ENCODE results near the gene SPINT3. TPM values are rescaled to one million over a fixed set of nuclear protein-coding genes. Genes with fewer than 3 reads are reported as not detected.
"Not testable (repeated sequence)": the region's sequence is repeated elsewhere in the genome, so short reads cannot be mapped to it uniquely, and the experiment has no call there.

SPINT3 gene
- total RNA-seq, 1 experiment from 2014 or later, result not detected

- DNase-seq (ENCODE audit: low read depth), result no peak
These were observed 12.9 kb downstream of the SPINT3 start for GRCh38 chr20:45502561-45502960.

DNA sequence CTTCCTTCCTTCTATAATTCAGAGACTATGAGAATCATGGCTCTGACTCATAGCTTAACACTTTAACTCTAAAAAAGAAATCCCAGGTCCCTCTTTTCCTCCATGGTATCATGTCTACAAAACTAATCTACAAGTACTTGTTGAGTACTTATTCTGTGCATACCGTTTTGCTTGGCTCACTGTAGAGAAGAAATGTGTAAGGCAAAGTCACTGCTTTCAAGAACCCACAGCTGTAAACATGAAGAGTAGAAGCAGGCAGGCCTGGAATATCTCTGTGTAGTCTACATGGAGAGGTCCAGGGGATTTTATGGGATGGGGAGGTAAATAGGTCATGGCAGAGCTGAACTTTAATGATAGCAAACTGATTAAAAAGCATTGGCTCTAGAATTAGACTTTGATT lies 13.8 kb downstream of the SPINT3 start:
- no peak for DNase-seq (ENCODE audit: low read depth)

GRCh38 chr20:45500022-45500421 lies 15.4 kb downstream of the SPINT3 start:
- no peak for DNase-seq (ENCODE audit: low read depth)

GRCh38 chr20:45497971-45498494 lies 17.4 kb downstream of the SPINT3 start:
- DNase-seq (ENCODE audit: low read depth), result no peak

DNA sequence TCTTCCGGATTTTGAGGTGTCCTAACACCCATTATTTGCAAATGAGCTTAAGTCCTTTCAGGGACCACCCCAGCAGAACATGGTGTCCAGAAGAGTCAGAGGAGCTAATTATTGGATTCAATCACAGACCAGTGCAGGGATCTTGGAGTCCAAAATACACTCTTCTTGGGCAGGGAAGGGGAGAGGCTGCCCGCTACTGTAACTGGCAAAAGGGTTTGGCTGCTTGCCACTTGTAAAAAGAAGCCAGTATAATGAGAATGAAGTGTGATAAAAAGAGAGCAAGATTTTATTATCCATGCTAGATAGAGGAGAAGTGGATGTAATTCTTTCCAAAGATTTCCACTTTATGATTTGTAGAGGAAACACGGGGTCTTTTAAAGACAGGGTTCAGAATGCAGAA lies 19.3 kb downstream of the SPINT3 start:
- DNase-seq (ENCODE audit: low read depth), result no peak

DNA sequence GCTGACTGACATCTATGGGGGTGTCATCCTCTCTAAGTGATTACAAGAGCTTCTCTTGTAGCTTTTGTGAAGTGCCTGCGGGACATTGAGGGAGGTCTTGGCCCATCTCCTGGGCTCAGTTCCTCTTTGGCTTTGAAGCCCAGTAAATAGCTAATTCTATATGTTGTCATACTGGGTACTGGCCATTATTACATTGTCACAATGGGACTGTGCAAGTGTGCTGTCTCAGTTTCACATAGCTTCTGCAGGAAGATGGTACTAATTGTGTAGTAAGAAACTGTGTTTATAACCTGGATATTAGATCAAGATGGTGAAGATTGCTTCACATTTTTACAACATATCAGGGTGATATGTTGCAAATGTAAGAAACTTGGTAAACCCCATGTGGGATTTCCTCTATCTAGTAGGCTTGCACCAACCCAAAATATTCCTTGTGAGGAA lies 19.9 kb downstream of the SPINT3 start:
- DNase-seq (ENCODE audit: low read depth), result no peak

DNA sequence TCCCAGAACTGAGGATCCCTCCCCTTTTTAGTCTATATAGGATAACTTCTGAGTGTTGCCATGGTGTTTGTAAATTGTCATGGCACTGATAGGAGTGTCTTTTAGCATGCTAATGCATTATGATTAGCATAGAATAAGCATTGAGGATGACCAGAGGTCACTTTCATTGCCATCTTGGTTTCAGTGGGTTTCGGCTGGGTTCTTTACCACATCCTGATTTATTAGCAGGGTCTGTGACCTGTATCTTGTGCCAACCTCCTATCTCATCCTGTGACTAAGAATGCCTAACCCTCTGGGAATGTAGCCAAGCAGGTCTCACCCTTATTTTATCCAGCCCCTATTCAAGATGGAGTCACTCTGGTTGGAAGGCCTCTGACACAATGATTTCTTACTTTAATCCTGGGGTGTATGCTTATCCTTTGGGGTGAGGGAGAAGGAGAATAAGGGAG lies 26.3 kb downstream of the SPINT3 start:
- DNase-seq (ENCODE audit: low read depth), result peak; percentile 90

GRCh38 chr20:45487231-45487635 lies 28.2 kb downstream of the SPINT3 start:
- no peak for DNase-seq (ENCODE audit: low read depth)

DNA sequence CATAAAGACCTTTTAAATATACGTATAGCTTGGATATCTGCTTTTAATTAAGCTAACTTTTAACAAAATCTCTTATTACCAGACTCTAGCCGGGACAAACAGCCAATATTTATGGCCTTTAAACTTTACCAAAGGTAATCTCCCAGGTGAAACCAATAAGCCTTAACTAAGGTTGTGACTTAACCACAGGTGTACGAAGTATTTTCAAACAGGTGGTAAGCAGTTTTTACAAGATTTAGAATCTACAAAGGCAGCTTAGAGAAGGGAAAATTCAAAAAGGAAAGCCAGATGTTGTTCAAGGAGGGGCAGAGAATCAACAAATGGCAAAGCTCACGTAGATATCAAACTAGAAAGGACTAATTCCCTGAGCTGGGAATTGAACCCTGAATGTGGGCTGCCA lies 30.0 kb downstream of the SPINT3 start:
- DNase-seq (ENCODE audit: low read depth), result no peak

DNA sequence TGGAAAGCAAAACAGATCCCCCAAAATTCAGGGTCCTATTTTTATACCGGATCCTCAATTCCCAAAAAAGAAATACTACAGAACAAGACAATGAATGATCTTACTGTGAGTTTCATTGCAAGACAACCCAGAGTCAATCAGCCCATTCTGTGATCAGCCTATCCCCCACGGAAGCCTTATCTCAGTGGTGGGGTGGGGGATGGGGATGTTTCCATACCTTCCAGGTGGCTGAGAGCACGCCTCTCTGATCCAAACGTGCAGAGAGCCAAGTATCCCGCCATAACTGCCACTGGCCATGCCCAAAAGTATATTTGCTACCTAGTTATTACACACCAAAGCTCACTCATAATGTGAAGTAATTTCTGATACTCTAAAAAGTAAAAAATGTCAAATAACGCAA lies 30.7 kb downstream of the SPINT3 start:
- no peak for DNase-seq (ENCODE audit: low read depth)

GRCh38 chr20:45479822-45480221 lies 35.6 kb downstream of the SPINT3 start:
- no peak for DNase-seq (ENCODE audit: low read depth)

DNA sequence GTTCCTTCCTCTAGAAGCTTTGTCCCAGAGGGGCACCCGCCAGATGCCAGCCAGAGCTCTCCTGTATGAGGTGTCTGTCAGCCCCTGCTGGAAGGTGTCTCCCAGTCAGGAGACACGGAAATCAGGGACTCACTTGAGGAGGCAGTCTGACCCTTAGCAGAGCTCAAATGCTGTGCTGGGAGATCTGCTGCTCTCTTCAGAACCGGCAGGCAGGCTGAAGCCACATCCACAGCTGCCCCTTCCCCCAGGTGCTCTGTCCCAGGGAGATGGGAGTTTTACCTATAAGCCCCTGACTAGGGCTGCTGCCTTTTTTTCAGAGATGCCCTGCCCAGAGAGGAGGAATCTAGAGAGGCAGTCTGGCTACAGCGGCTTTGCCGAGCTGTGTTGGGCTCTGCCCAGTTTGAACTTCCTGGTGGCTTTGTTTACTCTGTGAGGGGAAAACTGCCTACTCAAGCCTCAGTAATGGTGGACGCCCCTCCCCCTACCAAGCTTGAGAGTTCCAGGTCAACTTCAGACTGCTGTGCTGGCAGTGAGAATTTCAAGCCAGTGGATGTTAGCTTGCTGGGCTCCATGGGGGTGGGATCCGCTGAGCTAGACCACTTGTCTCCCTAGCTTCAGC lies 37.8 kb downstream of the SPINT3 start:
- DNase-seq (ENCODE audit: low read depth), result not testable (repeated sequence)

DNA sequence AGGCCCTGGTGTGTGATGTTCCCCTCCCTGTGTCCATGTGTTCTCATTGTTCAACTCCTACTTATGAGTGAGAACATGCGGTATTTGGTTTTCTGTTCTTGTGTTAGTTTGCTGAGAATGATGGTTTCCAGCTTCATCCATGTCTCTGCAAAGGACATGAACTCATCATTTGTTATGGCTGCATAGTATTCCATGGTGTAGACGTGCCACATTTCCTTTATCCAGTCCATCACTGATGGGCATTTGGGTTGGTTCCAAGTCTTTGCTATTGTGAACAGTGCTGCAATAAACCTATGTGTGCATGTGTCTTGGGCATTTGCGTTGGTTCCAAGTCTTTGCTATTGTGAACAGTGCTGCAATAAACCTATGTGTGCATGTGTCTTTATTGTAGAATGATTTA lies 43.1 kb downstream of the SPINT3 start:
- not testable (repeated sequence) for DNase-seq (ENCODE audit: low read depth)

GRCh38 chr20:45470937-45471336 lies 44.5 kb downstream of the SPINT3 start:
- no peak for DNase-seq (ENCODE audit: low read depth)

- DNase-seq (ENCODE audit: low read depth), result peak; percentile 32
These were observed 45.0 kb downstream of the SPINT3 start for GRCh38 chr20:45470262-45470931.

GRCh38 chr20:45469336-45470261 lies 45.8 kb downstream of the SPINT3 start, which contains the start of gene WFDC2:
Gene WFDC2, plus strand, starts transcription at chr20:45469753. Its CDS starts 29 bp downstream, at chr20:45469782.
- no peak for DNase-seq (ENCODE audit: low read depth)

DNA sequence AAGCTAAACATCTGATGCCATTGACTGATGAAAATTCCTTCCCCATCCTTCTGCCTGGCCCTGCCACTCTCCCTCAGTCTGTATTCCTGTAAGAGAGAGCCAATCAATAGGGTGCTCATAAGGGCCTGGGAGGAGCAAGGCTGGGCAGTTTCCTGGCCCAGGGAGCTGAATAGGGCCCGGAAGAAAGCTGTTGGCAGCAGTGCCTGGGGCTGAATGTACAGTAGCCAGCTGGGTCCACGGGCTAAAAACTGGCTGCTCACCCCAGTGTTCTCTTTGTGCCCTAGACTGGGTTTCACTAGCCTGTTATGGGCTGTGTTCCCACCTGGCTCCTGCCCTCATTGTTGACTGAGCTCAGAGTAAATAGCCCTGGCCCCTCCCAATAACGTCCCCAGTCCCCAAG lies 47.6 kb downstream of the SPINT3 start:
- DNase-seq (ENCODE audit: low read depth), result no peak

- no peak for DNase-seq (ENCODE audit: low read depth)
These were observed 48.2 kb downstream of the SPINT3 start for GRCh38 chr20:45467172-45467571.

DNA sequence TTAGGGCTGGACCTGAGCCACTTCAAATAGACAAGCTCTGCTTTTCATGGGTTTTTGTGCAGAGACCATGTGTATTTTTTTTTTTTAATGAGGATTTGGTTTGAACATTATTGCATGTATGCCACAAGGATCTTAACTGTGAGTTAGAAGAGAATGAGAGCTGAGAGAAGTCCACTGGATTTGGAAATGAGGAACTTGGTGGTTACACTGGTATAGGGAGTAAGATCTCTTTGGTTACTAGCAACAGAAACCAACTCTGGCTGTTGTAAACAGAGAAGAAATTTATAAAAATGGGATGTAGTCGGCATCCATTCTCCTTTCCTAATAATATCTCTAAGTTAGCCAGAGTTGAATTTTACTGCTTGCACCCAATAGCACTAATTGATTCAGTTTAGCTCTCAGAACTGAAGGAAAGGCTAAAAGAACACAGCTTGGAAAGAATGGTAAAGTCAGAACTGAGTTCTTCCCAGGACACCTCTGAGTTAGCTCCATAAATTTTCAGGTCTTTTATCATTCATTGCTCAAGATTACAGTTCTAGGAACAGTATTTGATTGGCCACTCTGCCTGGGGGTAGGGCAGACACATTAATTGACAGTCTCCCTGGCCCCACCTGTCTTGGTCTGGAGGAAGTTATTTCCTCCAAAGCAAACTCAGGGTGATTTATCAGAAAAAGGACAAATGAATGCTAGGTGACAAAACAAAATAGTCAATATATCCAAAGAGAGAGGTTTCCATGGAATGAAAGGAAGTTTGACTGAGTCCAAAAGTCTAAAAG lies 49.7 kb downstream of the SPINT3 start:
- DNase-seq (ENCODE audit: low read depth), result no peak

DNA sequence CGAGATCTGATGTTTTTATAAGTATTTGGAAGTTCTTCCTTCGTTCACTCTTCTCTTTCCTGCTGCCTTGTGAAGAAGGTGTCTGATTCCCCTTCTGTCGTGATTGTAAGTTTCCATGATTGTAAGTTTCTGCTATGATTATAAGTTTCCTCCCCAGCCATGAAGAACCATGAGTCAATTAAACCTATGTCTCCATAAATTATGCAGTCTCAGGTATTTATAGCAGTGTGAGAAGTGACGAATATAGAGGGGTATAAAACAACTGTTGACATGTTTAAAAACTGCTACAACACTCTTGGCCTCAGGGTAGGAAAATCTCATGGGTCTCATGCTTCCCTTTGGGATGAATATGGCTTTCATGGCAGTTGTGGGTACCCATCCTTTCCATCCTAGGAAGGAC lies 51.7 kb downstream of the SPINT3 start:
- DNase-seq (ENCODE audit: low read depth), result no peak

All from RPMI7951 (cell line).